Effector CD4-positive, alpha-beta T cell (primary cell): ENCODE data around the gene SLC37A3.

Experiments
- DNase-seq: peaks from one replicate; pipeline ENCODE4 v3.0.0-alpha.2; 2020

SLC37A3 gene

GRCh38 chr7:140400381-140400780 lies 2.1 kb upstream of the SLC37A3 start:
- no peak for DNase-seq

- DNase-seq, result no peak
Observed at GRCh38 chr7:140398821-140399220, 491 bp upstream of the SLC37A3 start.

GRCh38 chr7:140393756-140394306 lies 4.5 kb downstream of the SLC37A3 start:
- DNase-seq, result no peak

GRCh38 chr7:140391634-140392033 lies 6.7 kb downstream of the SLC37A3 start:
- DNase-seq, result no peak

- DNase-seq, result no peak
Observed at GRCh38 chr7:140390466-140391190, 7.7 kb downstream of the SLC37A3 start.

- DNase-seq, result no peak
Observed at GRCh38 chr7:140390034-140390433, 8.3 kb downstream of the SLC37A3 start.

GRCh38 chr7:140389445-140389844 lies 8.9 kb downstream of the SLC37A3 start:
- DNase-seq, result no peak

- DNase-seq, result no peak
Observed at GRCh38 chr7:140384894-140385545, 13.3 kb downstream of the SLC37A3 start.

GRCh38 chr7:140383954-140384713 lies 14.2 kb downstream of the SLC37A3 start:
- no peak for DNase-seq

GRCh38 chr7:140375892-140376730 lies 22.2 kb downstream of the SLC37A3 start:
- DNase-seq, result no peak

- DNase-seq, result no peak
Observed at GRCh38 chr7:140375323-140375722, 23.0 kb downstream of the SLC37A3 start.

GRCh38 chr7:140369294-140369693 lies 29.0 kb downstream of the SLC37A3 start:
- no peak for DNase-seq

- DNase-seq, result no peak
Observed at GRCh38 chr7:140367528-140367927, 30.8 kb downstream of the SLC37A3 start.

GRCh38 chr7:140364819-140365218 lies 33.5 kb downstream of the SLC37A3 start:
- no peak for DNase-seq

- DNase-seq, result no peak
Observed at GRCh38 chr7:140360697-140361229, 37.6 kb downstream of the SLC37A3 start.

GRCh38 chr7:140358412-140359051 lies 39.8 kb downstream of the SLC37A3 start:
- no peak for DNase-seq

GRCh38 chr7:140358024-140358411 lies 40.3 kb downstream of the SLC37A3 start:
- DNase-seq, result no peak

GRCh38 chr7:140350056-140350455 lies 48.3 kb downstream of the SLC37A3 start:
- no peak for DNase-seq

GRCh38 chr7:140349144-140349771 lies 49.1 kb downstream of the SLC37A3 start:
- DNase-seq, result no peak

GRCh38 chr7:140348161-140348849 lies 50.0 kb downstream of the SLC37A3 start:
- no peak for DNase-seq

- no peak for DNase-seq
Observed at GRCh38 chr7:140347218-140347617, 51.1 kb downstream of the SLC37A3 start.
